Heart left ventricle (tissue), 13 donors: ENCODE results near the gene ALG9.

Source experiments
- POLR2A ChIP-seq, 2 donors: fragments of 450-650 bp; IDR thresholded peaks; one replicate each; pipeline ENCODE4 v1.6.1; 2017; ENCODE audit warnings: antibody characterized with exemption in 2 of 2, mild to moderate bottlenecking in 2 of 2, moderate library complexity in 2 of 2
- TF ChIP-seq, protein P1 (sequence below), 12 donors: fragments of 200-600 bp; sonication (generic) in 4 of 12; IDR thresholded peaks; one replicate each; pipeline versions ENCODE4 v1.5.0 to v1.8.0; 2018 to 2022; ENCODE audit warnings: antibody characterized with exemption in 12 of 12, mild to moderate bottlenecking in 5 of 12
- donor health status: ischemic (EF 13 %, LVEDD 7.1; RV severe dilation, severe dysfunction).
- donor health status: DM: no; HTN: yes; CAD: no.
- donor health status: DM: no; HTN: no; CAD: no.
- donor health status: ischemic (EF 25% LVEDD 6.9; RV normal size, moderate dysfunction).
- donor health status: ischemic (EF 25% LVEDD 5.7; RV mildly dilated, moderate dysfunction).
- donor health status: ischemic (EF 35%, LVEDD 5.7; RV mildly dilated, moderate dysfunction).
- donor health status: nonischemic (EF 11% LVEDD 7.7; RV severe dilation, severe dysfunction).
- donor health status: DM: yes; HTN: yes; CAD: no.
- donor health status: PGD.
- donor health status: ischemic (EF 29% LVEDD 5.4; RV normal size, mild dysfunction).
- donor health status: nonischemic (EF 23%, LVEDD 6.1; RV moderate dilation, normal function).

DNA sequence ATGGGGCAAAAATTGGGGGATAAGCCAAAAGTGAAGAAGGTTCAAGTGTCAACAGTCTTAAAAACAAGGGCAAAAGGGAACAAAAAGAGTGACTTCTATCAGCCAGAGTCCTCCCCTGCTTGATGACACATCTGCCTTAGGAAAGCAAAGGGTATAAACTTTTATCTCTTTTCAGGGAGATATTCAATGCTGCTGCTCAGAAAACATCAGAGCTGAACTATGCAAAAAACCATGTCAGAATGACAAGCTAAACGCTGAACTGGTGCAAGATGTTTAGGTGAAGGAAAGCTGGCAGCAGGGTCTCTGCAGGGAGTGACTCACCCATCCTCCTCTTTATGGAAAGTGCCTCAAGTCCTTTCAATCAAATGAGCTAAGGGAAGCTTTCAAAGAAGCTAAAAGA, 24.7 kb downstream of the ALG9 start:
- TF ChIP-seq POLR2A (IDR thresholded peaks at IDR 0.05), result no peak
- TF ChIP-seq, protein P1, sequence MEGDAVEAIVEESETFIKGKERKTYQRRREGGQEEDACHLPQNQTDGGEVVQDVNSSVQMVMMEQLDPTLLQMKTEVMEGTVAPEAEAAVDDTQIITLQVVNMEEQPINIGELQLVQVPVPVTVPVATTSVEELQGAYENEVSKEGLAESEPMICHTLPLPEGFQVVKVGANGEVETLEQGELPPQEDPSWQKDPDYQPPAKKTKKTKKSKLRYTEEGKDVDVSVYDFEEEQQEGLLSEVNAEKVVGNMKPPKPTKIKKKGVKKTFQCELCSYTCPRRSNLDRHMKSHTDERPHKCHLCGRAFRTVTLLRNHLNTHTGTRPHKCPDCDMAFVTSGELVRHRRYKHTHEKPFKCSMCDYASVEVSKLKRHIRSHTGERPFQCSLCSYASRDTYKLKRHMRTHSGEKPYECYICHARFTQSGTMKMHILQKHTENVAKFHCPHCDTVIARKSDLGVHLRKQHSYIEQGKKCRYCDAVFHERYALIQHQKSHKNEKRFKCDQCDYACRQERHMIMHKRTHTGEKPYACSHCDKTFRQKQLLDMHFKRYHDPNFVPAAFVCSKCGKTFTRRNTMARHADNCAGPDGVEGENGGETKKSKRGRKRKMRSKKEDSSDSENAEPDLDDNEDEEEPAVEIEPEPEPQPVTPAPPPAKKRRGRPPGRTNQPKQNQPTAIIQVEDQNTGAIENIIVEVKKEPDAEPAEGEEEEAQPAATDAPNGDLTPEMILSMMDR (IDR thresholded peaks at IDR 0.05), result no peak
